Hematopoietic multipotent progenitor cell (in vitro differentiated cells): Measurements from ENCODE around the gene CAMK2N2. TPM values are rescaled to one million over a fixed set of nuclear protein-coding genes. Genes with fewer than 3 reads are reported as not detected.
"Not testable (repeated sequence)": the region's sequence is repeated elsewhere in the genome, so short reads cannot be mapped to it uniquely, and the experiment has no call there.

Source experiments
- DNase-seq, 3 donors: peaks; one replicate each; pipeline ENCODE4 v3.0.0-alpha.2; 2011 to 2015; ENCODE audit warnings: low read depth in 2 of 3, low spot score in 2 of 3
- total RNA-seq: library from RNA; depleted of rRNA; stranded (reverse); fragments of >200 nt; gene quantifications from one replicate; pipeline ENCODE4 v1.2.3, GENCODE V29; 2012

The CAMK2N2 gene
- total RNA-seq, 1 donor, result not detected

- no peak for DNase-seq
Measured at GRCh38 chr3:184275961-184276910, 14.9 kb upstream of the CAMK2N2 start, which contains the start of gene ECE2. Gene ECE2, plus strand, starts transcription at chr3:184276022. Its CDS starts 132 bp downstream, at chr3:184276154.

- no peak for DNase-seq
Measured at GRCh38 chr3:184275381-184275701, 14.0 kb upstream of the CAMK2N2 start.

GRCh38 chr3:184272269-184272668 lies 10.9 kb upstream of the CAMK2N2 start:
- DNase-seq, result no peak

- not testable (repeated sequence) for DNase-seq
Measured at GRCh38 chr3:184267249-184267648, 5.9 kb upstream of the CAMK2N2 start.

GRCh38 chr3:184262764-184263179 lies 1.4 kb upstream of the CAMK2N2 start:
- DNase-seq, result no peak

- DNase-seq, result peak in 1 of 3 donors; percentile 35
Measured at GRCh38 chr3:184261854-184262763, 756 bp upstream of the CAMK2N2 start.

GRCh38 chr3:184260724-184261269 lies 556 bp downstream of the CAMK2N2 start:
- no peak for DNase-seq

GRCh38 chr3:184259878-184260723 lies 1.3 kb downstream of the CAMK2N2 start:
- DNase-seq, result peak in 1 of 3 donors; percentile 43

GRCh38 chr3:184259396-184259877 lies 1.9 kb downstream of the CAMK2N2 start:
- no peak for DNase-seq

- DNase-seq, result no peak
Measured at GRCh38 chr3:184258926-184259325, 2.4 kb downstream of the CAMK2N2 start.

- no peak for DNase-seq
Measured at GRCh38 chr3:184257083-184257915, 4.1 kb downstream of the CAMK2N2 start.

- no peak for DNase-seq
Measured at GRCh38 chr3:184255291-184256039, 5.9 kb downstream of the CAMK2N2 start.

GRCh38 chr3:184250167-184250828 lies 11.1 kb downstream of the CAMK2N2 start:
- peak; percentile 74 to 95 (median 89) for DNase-seq

- peak; percentile 83 to 98 (median 98) for DNase-seq
Measured at GRCh38 chr3:184249412-184250166, 11.8 kb downstream of the CAMK2N2 start, which contains the start of gene EEF1AKMT4. Gene EEF1AKMT4, plus strand, starts transcription at chr3:184249672. Its CDS starts 23 bp downstream, at chr3:184249695.

- DNase-seq, result peak; percentile 74 to 92 (median 89)
Measured at GRCh38 chr3:184248454-184249411, 12.6 kb downstream of the CAMK2N2 start, which contains the start of gene ALG3. Gene ALG3, minus strand, starts transcription at chr3:184248962. Its CDS starts 22 bp downstream, at chr3:184248940.

GRCh38 chr3:184242297-184242685 lies 19.1 kb downstream of the CAMK2N2 start:
- DNase-seq, result no peak
